ENCODE results near the gene ZSCAN31. TPM values are rescaled to one million over a fixed set of nuclear protein-coding genes. Genes with fewer than 3 reads are reported as not detected.

ZSCAN31 gene
- total and polyA plus RNA-seq, 2 donors (not counting 3 experiments of a cell fraction or from before 2014, with no cell fraction given) = 12.9 to 23.0 TPM

DNA sequence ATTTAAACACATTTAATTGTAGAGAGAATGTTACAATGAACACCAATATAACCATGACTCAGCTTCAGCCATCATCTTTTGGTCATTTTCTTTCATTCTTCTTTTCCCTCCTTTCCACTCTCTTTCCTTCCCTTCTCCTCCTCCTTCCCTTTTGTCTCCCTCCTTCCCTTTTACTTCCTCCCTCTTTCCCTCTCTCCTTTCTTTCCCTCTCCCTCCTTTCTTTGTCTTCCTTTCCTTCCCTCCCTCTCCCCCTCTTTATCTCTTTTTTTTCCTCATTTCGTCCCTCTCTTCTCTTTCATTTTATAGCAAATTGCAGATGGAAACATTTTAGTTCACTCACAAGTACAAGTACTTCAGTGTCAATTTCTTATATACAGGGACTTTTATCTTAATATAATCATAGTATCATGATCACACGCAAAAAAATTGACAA lies 15.6 kb upstream of the ZSCAN31 start:
- Histone ChIP-seq H3K79me2 (ENCODE audit: control insufficient read depth, insufficient read depth, low read length) (peaks cover 27% of the 10 kb centered on the region), H3K27me3 (ENCODE audit: control insufficient read depth in 2 of 2, insufficient read depth in 2 of 2, low read length in 2 of 2) (no peaks in the 10 kb centered on the region), H3K4me1 (ENCODE audit: control insufficient read depth, extremely low read depth, insufficient read depth, low read length) (peaks cover 32% of the 10 kb centered on the region), H3K9me3 (replicated peaks; ENCODE audit: control insufficient read depth, insufficient read depth, low read length) (no peaks in the 10 kb centered on the region), H3K4me2 (ENCODE audit: insufficient read depth, low read length) (peak overlapping the region; percentile 99), H3K36me3 (ENCODE audit: control insufficient read depth in 2 of 2, extremely low read depth in 1 of 2, insufficient read depth in 2 of 2, low read length in 2 of 2) (no peaks in the 10 kb centered on the region), H3K9ac (replicated peaks; ENCODE audit: extremely low read depth, insufficient read depth, low read length) (no peak overlapping the region), H3K27ac (ENCODE audit: insufficient read depth, low read depth, low read length) (no peak overlapping the region), H4K20me1 (replicated peaks; ENCODE audit: control insufficient read depth, extremely low read depth, insufficient read depth, low read length) (no peaks in the 10 kb centered on the region), H3K4me3 (replicated peaks in 1 of 3; ENCODE audit: insufficient read depth in 1 of 3, low read depth in 1 of 3, low read length in 3 of 3) (peak overlapping the region in 1 of 3 experiments; percentile 86), H2AFZ (ENCODE audit: low read depth, low read length) (no peak overlapping the region), H3K9me1 (replicated peaks; ENCODE audit: control insufficient read depth, extremely low read depth, insufficient read depth, low read length) (no peaks in the 10 kb centered on the region)
- FAIRE-seq (no peak), DNase-seq (ENCODE audit: low read depth, low spot score) (no peak)
- POLR2A ChIA-PET = interaction anchor here (0.7 kb wide), 1 partner anchor 16 kb away, joined by 3 read pairs; no protein-coding TSS in a partner anchor
- intact Hi-C loops (cut with micrococcal nuclease) = no loop called here
- dilution Hi-C loops (cut with MboI; ENCODE audit: extremely low pct_ligation_motif_present, low sequenced_read_pairs) = no loop called here
- TF ChIP-seq GATA2 (IDR thresholded peaks at IDR 0.05; ENCODE audit: insufficient read depth, insufficient read length, low read depth, low read length) (no peak), POLR2A (IDR thresholded peaks at IDR 0.05; ENCODE audit: low read depth, low read length) (no peak)
- TF ChIP-seq, protein P1, sequence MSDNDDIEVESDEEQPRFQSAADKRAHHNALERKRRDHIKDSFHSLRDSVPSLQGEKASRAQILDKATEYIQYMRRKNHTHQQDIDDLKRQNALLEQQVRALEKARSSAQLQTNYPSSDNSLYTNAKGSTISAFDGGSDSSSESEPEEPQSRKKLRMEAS (IDR thresholded peaks at IDR 0.05; ENCODE audit: insufficient read depth, insufficient read length) = no peak
- no TSS peak for BruUV-seq (replicated peaks)
- CTCF ChIA-PET = interaction anchor here (1.1 to 1.4 kb wide), 2 partner anchors 32 to 211 kb away, joined by 4 to 5 read pairs; no protein-coding TSS in a partner anchor

DNA sequence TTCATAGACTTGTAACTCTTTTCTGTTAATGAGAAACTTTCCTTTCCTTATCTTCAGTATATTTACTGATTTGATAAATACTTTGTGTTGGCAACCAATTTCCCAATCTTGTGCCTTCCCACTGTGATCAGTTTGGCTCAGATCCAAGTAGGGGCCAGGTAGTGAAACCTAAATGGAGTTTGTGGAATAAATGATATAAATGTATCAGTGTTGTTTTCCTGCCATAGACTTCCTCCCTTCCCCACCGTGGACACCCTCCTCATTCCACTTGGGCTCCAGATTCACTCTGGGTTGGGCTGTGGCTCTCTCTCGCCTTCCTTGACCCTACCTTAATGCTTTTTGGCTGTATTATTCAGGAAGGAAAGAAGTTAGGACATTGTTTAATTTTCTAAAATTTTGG lies 15.1 kb upstream of the ZSCAN31 start:
- CTCF ChIA-PET = interaction anchor here (1.4 kb wide), 1 partner anchor 210 kb away, joined by 4 read pairs; no protein-coding TSS in a partner anchor
- no peaks in the 10 kb centered on the region for H3K9me1 ChIP-seq (replicated peaks; ENCODE audit: control insufficient read depth, extremely low read depth, insufficient read depth, low read length)
- H3K36me3 ChIP-seq (ENCODE audit: control insufficient read depth in 2 of 2, extremely low read depth in 1 of 2, insufficient read depth in 2 of 2, low read length in 2 of 2) = no peaks in the 10 kb centered on the region
- DNase-seq (ENCODE audit: low read depth, low spot score) = no peak
- H3K79me2 ChIP-seq (ENCODE audit: control insufficient read depth, insufficient read depth, low read length) = peaks cover 27% of the 10 kb centered on the region
- no peak overlapping the region for H2AFZ ChIP-seq (ENCODE audit: low read depth, low read length)
- peak overlapping the region; percentile 99 for H3K4me2 ChIP-seq (ENCODE audit: insufficient read depth, low read length)
- no peaks in the 10 kb centered on the region for H4K20me1 ChIP-seq (replicated peaks; ENCODE audit: control insufficient read depth, extremely low read depth, insufficient read depth, low read length)
- peak overlapping the region in 1 of 3 experiments; percentile 86 for H3K4me3 ChIP-seq (replicated peaks in 1 of 3; ENCODE audit: insufficient read depth in 1 of 3, low read depth in 1 of 3, low read length in 3 of 3)
- no peak for FAIRE-seq
- POLR2A ChIA-PET = interaction anchor here (0.7 kb wide), 1 partner anchor 16 kb away, joined by 3 read pairs; no protein-coding TSS in a partner anchor
- peaks cover 29% of the 10 kb centered on the region for H3K4me1 ChIP-seq (ENCODE audit: control insufficient read depth, extremely low read depth, insufficient read depth, low read length)
- no peaks in the 10 kb centered on the region for H3K9me3 ChIP-seq (replicated peaks; ENCODE audit: control insufficient read depth, insufficient read depth, low read length)
- H3K9ac ChIP-seq (replicated peaks; ENCODE audit: extremely low read depth, insufficient read depth, low read length) = no peak overlapping the region
- TF ChIP-seq, protein P2, sequence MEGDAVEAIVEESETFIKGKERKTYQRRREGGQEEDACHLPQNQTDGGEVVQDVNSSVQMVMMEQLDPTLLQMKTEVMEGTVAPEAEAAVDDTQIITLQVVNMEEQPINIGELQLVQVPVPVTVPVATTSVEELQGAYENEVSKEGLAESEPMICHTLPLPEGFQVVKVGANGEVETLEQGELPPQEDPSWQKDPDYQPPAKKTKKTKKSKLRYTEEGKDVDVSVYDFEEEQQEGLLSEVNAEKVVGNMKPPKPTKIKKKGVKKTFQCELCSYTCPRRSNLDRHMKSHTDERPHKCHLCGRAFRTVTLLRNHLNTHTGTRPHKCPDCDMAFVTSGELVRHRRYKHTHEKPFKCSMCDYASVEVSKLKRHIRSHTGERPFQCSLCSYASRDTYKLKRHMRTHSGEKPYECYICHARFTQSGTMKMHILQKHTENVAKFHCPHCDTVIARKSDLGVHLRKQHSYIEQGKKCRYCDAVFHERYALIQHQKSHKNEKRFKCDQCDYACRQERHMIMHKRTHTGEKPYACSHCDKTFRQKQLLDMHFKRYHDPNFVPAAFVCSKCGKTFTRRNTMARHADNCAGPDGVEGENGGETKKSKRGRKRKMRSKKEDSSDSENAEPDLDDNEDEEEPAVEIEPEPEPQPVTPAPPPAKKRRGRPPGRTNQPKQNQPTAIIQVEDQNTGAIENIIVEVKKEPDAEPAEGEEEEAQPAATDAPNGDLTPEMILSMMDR (IDR thresholded peaks at IDR 0.05; ENCODE audit: extremely low read depth in 1 of 2, insufficient read depth in 1 of 2, low read depth in 1 of 2, low read length in 2 of 2) = no peak
- TF ChIP-seq MYC (IDR thresholded peaks at IDR 0.05; ENCODE audit: low read depth, low read length) (no peak), EZH2 (IDR thresholded peaks at IDR 0.05; ENCODE audit: borderline replicate concordance, low read depth, low read length, severe bottlenecking) (no peak), JUN (IDR thresholded peaks at IDR 0.05; ENCODE audit: borderline replicate concordance, insufficient read depth, insufficient read length, low read depth) (no peak), POLR2A (IDR thresholded peaks at IDR 0.05; ENCODE audit: low read depth, low read length) (no peak), GATA2 (IDR thresholded peaks at IDR 0.05; ENCODE audit: insufficient read depth, insufficient read length, low read depth, low read length) (no peak), FOS (IDR thresholded peaks at IDR 0.05; ENCODE audit: borderline replicate concordance, insufficient read depth, low read length) (no peak), POLR2AphosphoS5 (IDR thresholded peaks at IDR 0.05; ENCODE audit: insufficient read depth, low read depth, low read length) (no peak)
- TF ChIP-seq, protein P1 (IDR thresholded peaks at IDR 0.05; ENCODE audit: insufficient read depth, insufficient read length) = no peak
- H3K27me3 ChIP-seq (ENCODE audit: control insufficient read depth in 2 of 2, insufficient read depth in 2 of 2, low read length in 2 of 2) = no peaks in the 10 kb centered on the region
- no peak overlapping the region for H3K27ac ChIP-seq (ENCODE audit: insufficient read depth, low read depth, low read length)
- dilution Hi-C loops (cut with MboI; ENCODE audit: extremely low pct_ligation_motif_present, low sequenced_read_pairs) (no loop called here), intact Hi-C loops (cut with micrococcal nuclease) (no loop called here)
- no TSS peak for BruUV-seq (replicated peaks)
